ENCODE data around the gene MGAT5.

Gene MGAT5

DNA sequence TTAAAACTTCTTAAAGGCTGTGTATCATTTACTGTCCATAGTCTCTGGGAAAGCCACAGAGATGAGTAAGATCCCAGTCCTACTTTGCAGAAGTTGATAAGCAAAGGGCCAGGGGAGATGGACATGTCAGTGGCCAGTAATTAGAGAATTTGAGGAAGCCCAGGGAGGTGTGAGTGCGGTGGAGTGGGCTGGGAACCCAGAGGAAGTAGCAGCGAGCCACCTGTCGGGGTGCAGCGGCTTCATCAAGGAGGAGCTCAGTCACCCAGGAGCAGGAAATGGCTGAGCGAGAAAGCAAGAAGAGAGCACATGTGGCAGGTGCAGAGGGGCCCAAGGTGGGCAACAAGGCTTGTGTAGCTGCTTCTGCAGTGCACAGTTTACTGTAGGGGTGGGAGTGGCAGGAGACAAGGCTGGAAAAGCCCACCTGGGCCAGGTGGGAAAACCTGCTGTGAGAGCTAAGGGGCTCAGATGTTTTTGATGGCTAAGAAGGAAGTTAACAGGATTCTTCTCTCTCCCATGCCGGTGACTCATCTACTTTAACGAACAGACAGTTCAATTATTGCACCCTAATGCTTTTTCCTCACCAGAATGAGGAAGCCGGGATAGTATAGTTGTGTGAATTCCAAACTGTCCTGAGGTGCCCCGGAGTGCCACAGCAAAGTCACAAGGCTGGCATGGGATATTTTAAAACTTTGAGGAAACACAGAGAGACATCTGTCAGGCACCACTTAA is 34.8 kb upstream of the MGAT5 start:
- DNase-seq = no peak
- H3K4me3 ChIP-seq (ENCODE audit: low read depth, low read length) = no peak overlapping the region

DNA sequence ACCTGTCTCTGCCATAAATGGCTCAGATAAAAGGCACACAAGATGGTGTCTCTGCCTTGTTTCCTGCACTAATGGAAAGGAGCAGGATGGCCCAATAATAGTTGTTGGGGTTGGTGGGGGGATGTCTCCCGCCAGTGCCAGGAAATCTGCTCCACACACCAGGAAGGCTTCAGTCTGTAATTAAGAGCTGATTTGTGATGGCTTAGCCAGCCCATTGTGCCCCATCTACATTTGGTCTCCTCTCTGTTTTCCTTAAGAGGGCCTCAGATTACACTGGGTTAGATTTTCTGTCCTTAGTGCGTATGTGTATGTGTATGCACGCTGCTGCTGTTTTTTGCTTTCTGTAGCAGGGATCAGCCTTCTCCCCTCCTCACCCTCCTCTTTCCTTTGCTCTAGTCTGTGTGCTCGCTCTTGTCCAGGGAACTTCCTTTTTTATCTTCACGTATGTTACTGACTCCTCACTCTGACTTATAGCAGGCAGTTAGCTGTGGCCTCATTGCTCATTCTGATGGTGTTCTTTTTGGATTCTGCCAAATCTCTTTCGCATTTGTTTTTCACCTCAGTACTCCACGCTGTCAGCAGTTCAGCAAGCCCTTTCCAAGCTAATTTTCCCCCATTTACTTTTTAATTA is 33.4 kb upstream of the MGAT5 start:
- Histone ChIP-seq H3K4me3 (ENCODE audit: low read depth, low read length) (no peak overlapping the region), H3K27me3 (replicated peaks) (no peaks in the 10 kb centered on the region), H3K27ac (no peak overlapping the region), H3K36me3 (replicated peaks) (no peaks in the 10 kb centered on the region)
- in situ Hi-C loops (cut with HindIII; ENCODE audit: low pct_ligation_motif_present, low sequenced_read_pairs) = no loop called here
- no peak for TF ChIP-seq CTCF (IDR thresholded peaks at IDR 0.05; ENCODE audit: low read depth, low read length, missing control alignments)
- DNase-seq = no peak

More for the DNA sequence above, 34.8 kb upstream of the MGAT5 start:
- H3K27me3 ChIP-seq (replicated peaks) = no peaks in the 10 kb centered on the region
- in situ Hi-C loops (cut with HindIII; ENCODE audit: low pct_ligation_motif_present, low sequenced_read_pairs) = no loop called here
- no peak for TF ChIP-seq CTCF (IDR thresholded peaks at IDR 0.05; ENCODE audit: low read depth, low read length, missing control alignments)
- no peak overlapping the region for H3K27ac ChIP-seq
- no peaks in the 10 kb centered on the region for H3K36me3 ChIP-seq (replicated peaks)

- in situ Hi-C loops (cut with HindIII; ENCODE audit: low pct_ligation_motif_present, low sequenced_read_pairs) = no loop called here
- no peak overlapping the region for H3K4me3 ChIP-seq (ENCODE audit: low read depth, low read length)
- H3K27me3 ChIP-seq (replicated peaks) = no peaks in the 10 kb centered on the region
- no peak overlapping the region for H3K27ac ChIP-seq
- no peaks in the 10 kb centered on the region for H3K36me3 ChIP-seq (replicated peaks)
- no peak for DNase-seq
- TF ChIP-seq CTCF (IDR thresholded peaks at IDR 0.05; ENCODE audit: low read depth, low read length, missing control alignments) = no peak
Observed at GRCh38 chr2:134224005-134224404, 29.9 kb upstream of the MGAT5 start.

GRCh38 chr2:134225173-134225572 is 28.7 kb upstream of the MGAT5 start:
- DNase-seq = no peak
- no peak overlapping the region for H3K4me3 ChIP-seq (ENCODE audit: low read depth, low read length)
- no peak for TF ChIP-seq CTCF (IDR thresholded peaks at IDR 0.05; ENCODE audit: low read depth, low read length, missing control alignments)
- H3K36me3 ChIP-seq (replicated peaks) = no peaks in the 10 kb centered on the region
- H3K27ac ChIP-seq = no peak overlapping the region
- no peaks in the 10 kb centered on the region for H3K27me3 ChIP-seq (replicated peaks)
- in situ Hi-C loops (cut with HindIII; ENCODE audit: low pct_ligation_motif_present, low sequenced_read_pairs) = no loop called here

DNA sequence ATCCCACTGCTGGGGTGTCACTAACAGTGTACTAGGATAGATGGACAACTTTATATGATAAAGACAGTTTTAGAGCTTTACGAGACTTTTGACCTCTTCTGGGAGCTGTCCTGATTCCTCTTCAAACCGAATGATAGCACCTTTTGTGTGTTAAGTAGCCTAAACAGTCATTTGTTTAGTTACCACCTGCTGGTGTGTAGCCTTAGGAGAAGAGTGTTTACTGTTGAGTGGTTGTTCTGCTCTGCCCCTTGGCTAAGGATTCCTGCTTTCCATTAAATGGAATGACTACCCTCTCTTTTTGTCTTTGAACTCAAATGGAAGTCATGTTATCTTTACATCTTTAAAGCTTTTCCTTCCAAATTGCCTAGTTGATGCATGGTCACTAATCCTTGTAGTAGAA is 28.0 kb upstream of the MGAT5 start:
- Histone ChIP-seq H3K4me3 (ENCODE audit: low read depth, low read length) (no peak overlapping the region), H3K27ac (no peak overlapping the region), H3K27me3 (replicated peaks) (no peaks in the 10 kb centered on the region), H3K36me3 (replicated peaks) (no peaks in the 10 kb centered on the region)
- TF ChIP-seq CTCF (IDR thresholded peaks at IDR 0.05; ENCODE audit: low read depth, low read length, missing control alignments) = no peak
- no peak for DNase-seq
- in situ Hi-C loops (cut with HindIII; ENCODE audit: low pct_ligation_motif_present, low sequenced_read_pairs) = no loop called here

Measured in brain microvascular endothelial cell (primary cell).